GM18868 (cell line): Measurements from ENCODE around the gene EXOSC3.
"Not testable (repeated sequence)": the region's sequence is repeated elsewhere in the genome, so short reads cannot be mapped to it uniquely, and the experiment has no call there.

Source experiments
- ATAC-seq: cut with Tn5 transposase; IDR thresholded peaks from one replicate; pipeline ENCODE4 v1.9.1; 2021; ENCODE audit warnings: mild to moderate bottlenecking, moderate library complexity; ENCODE audit not compliant: unreplicated experiment

EXOSC3 gene

DNA sequence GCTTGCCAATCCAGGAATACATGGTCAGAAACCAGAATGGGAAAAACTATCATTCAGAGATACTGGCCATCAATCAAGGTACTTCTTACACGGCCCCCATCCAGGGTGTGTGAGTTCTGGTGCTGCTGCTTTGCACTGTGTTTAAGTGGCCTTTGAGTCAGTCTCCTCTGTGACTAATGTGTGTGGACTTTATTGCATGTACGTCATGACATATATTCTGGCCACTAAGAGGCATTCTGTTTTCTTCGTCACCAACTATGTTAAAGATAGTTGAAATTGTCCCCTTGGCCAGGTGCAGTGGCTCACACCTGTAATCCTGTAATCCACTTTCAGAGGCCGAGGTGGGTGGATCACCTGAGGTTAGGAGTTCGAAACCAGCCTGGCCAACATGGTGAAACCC lies 8.5 kb downstream of the EXOSC3 start:
- ATAC-seq = no peak

DNA sequence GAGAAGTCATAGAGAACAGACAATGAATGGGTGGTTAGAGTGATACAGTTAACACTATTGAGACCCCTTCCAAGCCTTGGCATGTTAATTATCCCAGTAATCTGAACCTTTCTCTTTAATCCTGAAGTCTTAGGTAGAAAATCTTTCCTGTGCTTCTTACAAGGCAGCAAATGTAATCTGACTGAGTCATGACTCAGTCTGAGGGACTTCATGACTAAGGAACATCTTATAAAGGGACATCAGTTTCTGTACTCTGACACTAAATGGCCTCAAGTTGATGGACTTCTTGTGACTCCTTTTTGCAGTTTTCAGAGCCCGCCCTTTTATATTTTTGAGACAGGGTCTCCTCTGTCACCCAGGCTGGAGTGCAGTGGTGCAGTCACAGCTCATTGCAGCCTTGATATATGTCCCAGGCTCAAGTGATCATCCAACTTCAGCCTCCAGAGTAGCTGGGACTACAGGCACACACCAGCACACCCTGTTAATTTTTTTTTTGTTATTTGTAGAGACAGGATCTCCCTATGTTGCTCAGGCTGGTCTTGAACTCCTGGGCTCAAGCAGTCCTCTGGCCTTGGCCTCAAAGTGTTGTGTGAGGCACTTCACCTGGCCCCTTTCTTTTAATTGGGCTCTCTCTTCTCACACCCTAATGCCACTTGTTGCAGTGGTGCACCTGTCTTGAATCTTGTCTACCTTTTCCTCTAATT lies 9.5 kb downstream of the EXOSC3 start:
- no peak for ATAC-seq

DNA sequence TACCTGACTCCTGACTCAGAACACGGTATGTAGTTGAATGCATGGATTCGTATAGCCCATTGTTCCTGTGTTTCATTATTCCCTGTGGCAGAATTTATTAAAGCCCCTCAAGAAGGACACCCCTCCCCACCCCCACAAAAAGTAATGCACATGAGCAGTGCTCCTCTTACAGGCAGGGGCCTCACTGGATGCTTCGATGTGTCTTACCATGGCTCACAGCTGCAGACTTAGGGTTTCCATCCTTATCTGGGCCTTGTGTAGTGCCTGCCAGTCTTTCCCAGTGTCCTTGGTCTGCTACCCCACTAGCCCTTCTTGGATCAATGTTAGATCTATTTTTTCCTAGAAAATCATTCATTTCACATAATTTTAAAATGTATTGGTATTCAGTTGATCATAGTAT lies 14.9 kb downstream of the EXOSC3 start:
- ATAC-seq = no peak

DNA sequence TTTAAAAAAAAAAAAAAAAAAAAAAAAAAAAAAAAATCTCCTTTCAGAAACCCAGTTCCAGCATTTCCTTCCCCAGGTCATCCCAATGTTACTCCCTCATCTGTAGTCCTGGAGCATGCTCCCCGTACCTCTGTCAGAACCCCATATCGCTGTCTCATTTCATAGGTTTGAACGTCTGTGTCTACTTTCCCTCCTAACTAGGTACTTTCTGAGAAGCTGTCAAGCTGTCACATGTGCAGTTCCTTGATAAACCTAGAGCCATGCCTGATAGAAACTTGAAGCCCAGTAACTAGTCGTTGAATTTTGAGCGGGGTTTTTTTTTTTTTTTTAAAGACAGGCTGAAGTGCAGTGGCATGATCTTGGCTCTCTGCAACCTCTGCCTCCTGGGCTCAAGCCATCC lies 15.6 kb downstream of the EXOSC3 start:
- no peak for ATAC-seq

DNA sequence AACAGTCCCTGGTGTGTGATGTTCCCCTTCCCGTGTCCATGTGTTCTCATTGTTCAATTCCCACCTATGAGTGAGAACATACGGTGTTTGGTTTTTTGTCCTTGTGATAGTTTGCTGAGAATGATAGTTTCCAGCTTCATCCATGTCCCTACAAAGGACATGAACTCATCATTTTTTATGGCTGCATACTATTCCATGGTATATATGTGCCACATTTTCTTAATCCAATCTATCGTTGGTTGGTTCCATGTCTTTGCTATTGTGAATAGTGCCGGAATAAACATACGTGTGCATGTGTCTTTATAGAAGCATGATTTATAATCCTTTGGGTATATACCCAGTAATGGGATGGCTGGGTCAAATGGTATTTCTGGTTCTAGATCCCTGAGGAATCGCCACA lies 19.6 kb downstream of the EXOSC3 start:
- not testable (repeated sequence) for ATAC-seq

DNA sequence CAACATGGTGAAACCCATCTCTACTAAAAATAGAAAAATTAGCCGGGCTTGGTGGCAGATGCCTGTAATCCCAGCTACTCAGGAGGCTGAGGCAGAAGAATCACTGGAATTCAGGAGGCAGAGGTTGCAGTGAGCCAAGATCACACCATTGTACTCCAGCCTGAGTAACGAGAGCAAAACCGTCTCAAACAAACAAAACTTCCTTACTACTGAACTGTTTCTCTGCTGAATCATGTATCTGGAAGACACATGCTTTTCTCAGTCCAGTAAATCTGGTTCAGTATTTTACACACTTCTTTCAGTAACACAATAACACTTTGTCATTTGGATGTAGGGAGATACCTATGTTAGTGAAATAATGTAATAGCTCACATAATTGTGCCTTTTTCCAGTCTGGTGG lies 23.4 kb downstream of the EXOSC3 start:
- no peak for ATAC-seq

DNA sequence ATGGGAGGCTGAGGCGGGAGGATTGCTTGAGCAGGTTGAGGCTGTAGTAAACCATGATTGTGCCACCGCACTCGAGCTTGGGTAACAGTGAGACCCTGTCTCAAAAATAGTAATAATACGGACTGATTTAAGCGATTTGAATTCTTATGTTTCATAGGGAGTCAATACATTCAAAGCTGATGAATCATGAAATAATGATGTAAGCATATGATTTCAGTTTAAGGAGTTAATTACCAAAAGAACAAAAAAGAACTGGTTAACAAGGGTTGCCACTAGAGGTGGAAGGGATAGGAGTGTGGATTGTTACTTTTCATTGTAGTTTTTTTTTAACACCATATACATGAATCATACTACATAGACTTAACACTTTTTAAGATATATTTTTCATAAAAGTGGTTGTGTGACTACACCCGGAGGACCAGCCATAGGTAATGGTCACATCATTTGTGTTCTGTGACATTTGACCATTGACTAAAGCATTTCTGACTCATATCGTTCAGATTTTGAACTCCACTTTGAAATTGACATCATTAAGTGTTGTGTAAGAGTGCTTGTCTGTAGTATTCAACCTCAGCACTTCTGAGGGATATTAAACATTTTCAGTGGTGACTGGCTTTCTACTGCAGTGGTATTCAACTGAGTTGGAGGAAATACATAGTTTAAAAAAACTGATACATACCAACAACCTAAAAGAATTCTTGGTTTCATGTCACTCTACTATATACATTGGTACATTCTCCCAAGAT lies 24.3 kb downstream of the EXOSC3 start:
- ATAC-seq = no peak

DNA sequence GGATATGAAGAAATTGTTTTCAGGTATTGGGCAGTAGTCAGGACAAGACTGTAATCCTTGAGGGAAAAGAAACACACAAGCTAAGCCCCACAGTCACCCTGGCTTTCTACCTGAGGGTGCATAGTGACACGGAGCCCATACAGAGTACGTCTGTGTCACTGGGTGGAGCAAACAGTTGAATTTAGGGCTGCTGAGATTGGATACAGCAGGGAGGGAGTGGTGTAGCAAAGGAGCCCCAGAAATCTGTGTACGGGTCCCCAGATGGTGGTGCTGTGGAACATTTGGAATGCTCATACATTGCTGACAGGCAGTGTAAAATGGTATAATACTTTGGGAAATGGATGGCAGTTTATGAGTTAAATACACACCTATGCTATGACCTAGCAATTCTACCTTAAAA lies 26.1 kb downstream of the EXOSC3 start:
- no peak for ATAC-seq

DNA sequence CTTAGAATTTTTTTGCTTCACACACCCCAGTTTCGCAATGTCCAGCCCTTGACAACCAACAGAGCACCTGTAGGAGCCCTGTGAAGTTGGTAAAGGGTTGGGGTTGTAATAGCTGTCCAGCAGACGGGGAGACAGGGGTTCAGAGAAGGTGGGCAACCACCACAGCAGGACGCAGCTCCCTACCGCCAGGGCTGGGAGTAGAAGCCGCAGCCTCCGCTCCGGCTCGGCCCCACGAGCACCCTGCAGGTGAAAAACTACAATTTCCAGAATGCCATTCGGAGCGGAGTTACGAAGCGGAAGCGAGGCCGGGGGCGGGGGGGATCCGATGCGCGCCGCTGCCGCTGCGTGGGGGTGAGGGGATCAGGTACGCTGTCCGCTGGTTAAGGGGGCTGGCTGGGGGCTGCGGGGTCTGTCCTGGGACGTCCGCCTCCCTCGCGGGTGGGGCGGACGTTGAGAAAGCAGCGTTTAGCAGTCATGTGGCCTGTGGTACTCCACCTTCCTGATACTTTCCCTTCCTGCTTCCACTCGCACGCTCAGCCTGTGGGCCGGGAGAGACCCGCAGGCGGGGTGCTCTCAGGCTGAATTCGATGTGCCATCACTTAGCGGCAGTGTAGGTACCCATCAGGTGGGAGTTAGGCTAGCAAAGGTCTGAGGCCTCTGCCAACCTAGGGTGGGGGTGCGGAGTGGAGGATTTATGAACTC lies 31.2 kb downstream of the EXOSC3 start, which contains the start of gene TRMT10B:
Gene TRMT10B, plus strand, starts transcription at position 317 of the 702 bp plus-strand sequence. CDS start 8,127 bp downstream, outside the sequence.
- peak; percentile 89 for ATAC-seq

DNA sequence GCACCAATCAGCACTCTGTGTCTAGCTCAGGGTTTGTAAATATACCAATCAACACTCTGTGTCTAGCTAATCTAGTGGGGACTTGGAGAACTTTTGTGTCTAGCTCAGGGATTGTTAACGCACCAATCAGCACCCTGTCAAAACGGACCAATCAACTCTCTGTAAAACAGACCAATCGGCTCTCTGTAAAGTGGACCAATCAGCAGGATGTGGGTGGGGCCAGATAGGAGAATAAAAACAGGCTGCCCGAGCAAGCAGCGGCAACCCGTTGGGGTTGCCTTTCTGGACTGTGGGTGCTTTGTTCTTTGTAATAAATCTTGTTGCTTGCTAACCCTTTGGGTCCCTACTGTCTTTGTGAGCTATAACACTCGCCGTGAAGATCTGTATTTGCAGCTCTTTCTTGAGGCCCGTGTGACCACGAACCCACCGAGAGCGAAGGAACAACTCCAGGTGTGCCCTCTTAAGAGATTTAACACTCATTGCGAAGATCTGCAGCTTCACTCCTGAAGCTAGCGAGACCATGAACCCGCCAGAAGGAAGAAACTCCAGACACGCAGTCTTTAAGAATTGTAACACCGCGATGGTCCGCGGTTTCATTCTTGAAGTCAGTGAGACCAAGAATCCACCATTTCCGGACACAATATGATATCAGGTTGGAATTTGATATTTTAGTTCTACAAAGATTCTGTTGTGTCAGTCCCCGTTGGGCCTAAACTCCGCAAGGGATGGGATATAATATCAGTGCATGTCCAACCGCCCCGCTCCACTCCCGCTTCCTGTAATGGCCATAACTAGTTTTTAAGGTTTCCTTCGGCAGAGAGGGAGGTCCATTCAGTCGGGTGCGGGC lies 32.0 kb downstream of the EXOSC3 start:
- no peak for ATAC-seq

DNA sequence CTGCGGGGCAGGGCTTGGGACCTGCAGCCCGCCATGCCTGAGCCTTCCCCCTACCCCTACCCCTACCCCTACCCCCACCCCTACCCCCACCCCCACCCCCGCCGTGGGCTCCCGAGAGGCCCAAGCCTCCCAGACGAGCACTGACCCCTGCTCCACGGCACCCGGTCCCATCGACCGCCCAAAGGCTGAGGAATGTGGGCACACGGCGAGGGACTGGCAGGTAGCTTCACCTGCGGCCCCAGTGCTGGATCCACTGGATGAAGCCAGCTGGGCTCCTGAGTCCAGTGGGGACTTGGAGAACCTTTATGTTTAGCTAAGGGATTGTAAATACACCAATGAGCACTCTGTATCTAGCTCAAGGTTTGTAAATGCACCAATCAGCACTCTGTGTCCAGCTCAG lies 32.8 kb downstream of the EXOSC3 start:
- not testable (repeated sequence) for ATAC-seq

DNA sequence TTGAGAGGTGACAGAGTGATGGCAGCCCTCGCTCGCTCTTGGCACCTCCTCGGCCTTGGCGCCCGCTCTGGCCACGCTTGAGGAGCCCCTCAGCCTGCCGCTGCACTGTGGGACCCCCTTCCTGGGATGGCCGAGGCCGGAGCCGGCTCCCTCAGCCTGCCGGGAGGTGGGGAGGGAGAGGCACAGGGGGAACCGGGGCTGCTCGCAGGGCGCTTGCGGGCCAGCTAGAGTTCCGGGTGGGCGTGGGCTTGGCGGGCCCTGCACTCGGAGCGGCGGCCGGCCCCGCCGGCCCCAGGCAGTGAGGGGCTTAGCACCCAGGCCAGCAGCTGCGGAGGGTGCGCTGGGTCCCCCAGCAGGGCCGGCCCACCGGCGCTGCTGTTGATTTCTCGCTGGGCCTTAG lies 33.2 kb downstream of the EXOSC3 start:
- not testable (repeated sequence) for ATAC-seq

DNA sequence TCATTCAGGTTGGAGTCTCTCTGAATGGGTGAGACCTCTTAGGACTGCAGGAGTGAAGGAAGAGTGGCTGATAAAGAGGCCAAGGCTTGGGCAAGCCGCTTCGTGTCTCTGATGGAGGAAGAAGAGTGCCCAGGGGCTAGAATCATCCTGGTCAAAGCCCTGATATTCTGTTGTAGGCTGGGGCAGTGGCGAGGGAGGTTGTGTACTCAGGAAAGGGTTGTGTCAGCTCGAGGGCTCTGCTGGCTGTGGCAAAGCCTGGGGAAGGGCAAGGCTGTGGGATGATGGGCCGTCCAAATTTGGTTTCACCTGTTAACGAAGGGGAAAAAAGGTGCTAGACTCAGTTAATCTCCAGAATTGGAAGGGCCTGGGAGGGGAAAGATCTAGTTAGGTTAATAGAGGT lies 33.7 kb downstream of the EXOSC3 start:
- ATAC-seq = no peak

DNA sequence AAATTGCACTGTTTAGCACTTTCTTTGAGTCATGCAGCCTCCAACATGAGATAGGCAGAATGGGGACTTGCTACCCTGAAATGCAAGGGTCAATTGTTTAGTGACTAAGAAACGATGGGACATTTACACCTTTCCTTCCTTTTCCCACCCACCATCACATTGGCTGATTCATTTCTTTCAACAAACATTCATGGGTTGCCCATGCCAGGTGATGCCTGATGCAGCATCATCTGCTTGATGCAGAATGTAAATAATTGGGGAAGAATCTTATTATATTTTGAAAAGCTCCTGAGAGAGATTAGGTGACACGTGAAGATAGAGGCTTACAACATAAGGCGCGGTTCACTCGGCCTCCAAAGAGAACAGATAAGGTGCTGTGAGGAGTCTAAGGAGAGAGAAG lies 35.7 kb downstream of the EXOSC3 start:
- no peak for ATAC-seq

DNA sequence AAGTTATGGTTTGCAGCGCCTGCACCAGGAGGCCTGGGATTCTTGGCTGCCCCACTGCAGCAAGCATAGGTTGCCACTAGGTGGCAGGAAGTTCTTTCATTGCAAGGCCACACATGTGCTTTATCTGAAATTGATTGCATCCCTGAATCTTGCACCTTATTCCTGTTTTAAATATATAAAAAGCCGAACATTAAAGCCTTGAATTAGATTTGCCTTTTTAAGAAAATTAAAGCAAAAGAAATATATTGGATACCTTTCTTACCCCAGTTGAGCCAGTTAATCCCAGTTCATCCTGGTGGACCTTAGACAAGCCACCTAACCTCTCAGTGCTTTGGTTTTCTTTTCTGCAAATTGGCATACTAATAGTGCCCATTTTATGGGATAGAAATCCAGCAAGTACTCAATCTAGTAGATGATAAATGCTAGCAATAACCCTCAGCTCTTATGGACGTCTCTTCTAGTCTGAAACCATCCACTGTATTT lies 37.6 kb downstream of the EXOSC3 start:
- peak; percentile 82 for ATAC-seq

DNA sequence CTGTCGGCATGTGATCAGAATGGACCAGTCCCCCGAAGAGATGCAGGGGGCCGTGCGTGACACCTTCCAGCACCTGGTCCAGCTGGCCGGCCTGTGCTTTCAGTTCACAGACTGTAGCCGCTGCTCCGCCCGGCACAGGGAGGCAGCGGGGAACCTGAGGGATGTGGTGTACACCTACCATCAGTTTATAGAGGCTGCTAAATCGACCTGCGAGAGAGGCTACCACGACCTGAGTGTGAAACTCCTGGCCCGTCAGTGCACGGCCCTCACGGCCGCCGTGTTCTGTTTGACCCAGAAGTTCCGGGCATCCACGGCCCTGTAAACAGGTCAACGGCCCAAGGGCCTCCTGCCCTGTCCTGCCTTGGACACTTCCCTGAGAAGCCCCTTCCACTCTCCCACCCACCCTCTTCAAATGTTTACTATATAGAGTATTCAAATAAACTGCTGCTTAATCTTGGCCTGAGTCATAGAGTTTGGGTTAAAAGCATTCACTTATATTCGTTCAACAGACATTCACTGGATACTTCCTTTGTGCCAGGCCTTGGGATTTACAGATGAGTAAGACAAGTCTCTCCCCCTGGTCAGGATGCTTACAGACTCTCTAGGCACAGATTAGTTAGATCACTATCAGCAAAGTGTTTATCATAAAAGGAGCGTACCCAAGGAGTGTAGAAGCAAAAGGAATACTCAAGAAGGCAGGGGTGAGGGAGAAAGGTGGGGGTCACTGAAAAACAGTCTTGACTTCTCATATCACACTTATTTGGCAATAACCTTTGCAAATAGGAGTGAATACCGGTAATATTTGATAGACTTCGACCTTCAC lies 38.2 kb downstream of the EXOSC3 start:
- ATAC-seq = no peak

DNA sequence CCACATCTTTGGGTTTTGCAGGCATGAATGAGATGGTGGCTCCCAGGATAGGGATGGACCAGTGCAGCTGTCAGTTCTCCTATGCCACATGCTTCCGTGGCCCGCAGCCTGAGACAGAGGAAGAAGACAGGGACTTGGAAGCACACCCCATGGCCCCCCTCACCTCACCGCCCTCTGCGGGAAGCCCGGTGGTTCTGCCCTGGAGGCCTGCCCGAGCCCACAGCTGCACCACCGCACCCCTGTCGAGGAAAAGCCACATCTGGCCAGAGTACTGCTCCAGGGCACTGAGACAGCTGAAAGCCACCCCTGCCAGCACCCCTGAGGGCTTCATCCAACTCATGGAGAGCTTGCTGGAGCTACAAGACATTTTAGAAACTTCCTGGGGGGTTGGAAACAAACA lies 38.9 kb downstream of the EXOSC3 start:
- ATAC-seq = no peak

DNA sequence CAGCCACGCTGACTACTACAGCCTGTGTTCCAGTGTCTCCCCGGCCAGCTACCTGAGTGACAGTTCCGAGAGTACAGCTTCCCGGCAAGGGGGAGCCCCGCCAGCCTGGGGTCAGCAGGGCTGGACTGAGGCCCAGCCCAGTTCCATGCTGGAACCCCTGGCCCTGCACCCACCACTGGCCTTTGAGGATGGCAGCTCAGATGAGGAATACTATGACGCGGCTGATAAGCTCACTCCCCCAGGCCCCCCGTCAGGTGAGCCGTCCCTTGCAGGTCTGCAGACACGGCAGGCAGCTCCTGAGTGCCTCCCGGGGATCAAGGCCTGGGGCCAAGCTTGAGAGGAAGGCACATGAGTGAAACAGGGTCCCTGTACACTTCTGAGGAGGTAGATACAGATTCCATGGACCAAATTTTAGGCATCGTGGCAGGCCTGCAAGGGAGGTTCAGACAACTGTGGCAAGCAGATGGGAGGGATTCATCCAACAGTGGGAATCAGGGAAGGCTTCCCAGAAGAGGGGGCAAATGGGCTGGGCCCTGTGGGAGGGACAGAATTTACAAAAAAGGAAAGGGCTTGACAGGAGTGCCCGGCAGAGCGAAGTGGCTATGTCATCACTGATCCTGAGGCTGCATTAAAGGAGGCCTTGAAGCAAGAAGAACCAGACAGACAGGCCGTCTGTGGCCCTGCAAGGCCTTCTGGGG lies 44.1 kb downstream of the EXOSC3 start:
- ATAC-seq = no peak

DNA sequence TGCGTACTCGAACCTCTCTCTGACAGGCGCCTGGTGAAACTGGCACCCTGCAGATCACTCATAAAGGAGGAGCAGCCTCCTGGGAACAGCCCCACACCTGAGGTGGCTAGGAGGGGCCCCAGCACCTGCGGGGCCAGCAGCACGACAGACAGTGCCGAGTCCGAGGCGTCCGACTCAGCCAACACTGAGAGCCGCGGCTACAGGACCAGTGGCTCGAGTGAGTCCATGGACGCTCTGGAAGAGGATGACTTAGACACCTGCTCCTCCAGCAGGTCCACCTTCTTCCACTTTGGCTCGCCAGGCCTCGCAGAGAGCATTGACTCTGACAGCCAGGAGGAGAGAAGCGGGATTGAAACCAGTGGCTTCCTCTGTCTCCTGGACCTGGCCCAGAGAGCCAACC lies 44.7 kb downstream of the EXOSC3 start:
- ATAC-seq = no peak
